OCI-LY7 (cell line): ENCODE measurements around the gene UPK3BL1.
"Not testable (repeated sequence)": the region's sequence is repeated elsewhere in the genome, so short reads cannot be mapped to it uniquely, and the experiment has no call there.

ENCODE experiments used
- CTCF ChIP-seq: fragments of 200-600 bp; sonication (generic); conservative IDR thresholded peaks from 2 replicates; pipeline ENCODE4 v1.5.1; 2014; ENCODE audit warnings: mild to moderate bottlenecking, antibody characterized with exemption, low read length, moderate library complexity, mixed read lengths
- EZH2phosphoT487 ChIP-seq: fragments of 200-600 bp; sonication (generic); IDR thresholded peaks from 2 replicates; pipeline ENCODE4 v1.6.1; 2018; ENCODE audit warnings: low read depth, borderline replicate concordance, mild to moderate bottlenecking, mixed run types, antibody characterized with exemption, low read length, moderate library complexity, mixed read lengths

DNA sequence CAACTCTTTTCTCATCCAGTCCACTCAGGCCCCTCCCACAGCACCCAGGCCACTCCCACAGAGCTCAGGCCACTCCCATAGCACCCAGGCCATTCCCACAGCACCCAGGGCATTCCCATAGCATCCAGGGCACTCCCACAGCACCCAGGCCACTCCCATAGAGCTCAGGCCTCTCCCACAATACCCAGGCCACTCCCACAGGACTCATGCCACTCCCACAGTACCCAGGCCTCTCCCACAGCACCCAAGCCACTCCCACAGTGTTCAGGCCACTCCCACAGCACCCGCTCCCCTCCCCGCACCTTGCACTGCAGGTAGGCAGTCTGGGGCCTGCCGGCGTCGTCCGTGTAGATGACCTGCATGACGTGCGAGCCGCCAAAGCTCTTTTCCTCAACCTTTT is 52.7 kb downstream of the UPK3BL1 start:
- TF ChIP-seq CTCF, EZH2phosphoT487: not testable (repeated sequence)
